Mesenteric fat pad (tissue), 1 donor: ENCODE results near the gene ADSS1. TPM values are rescaled to one million over a fixed set of nuclear protein-coding genes. Genes with fewer than 3 reads are reported as not detected.

Experiments
- DNase-seq: peaks from one replicate; pipeline ENCODE4 v3.0.0-alpha.2; 2020; ENCODE audit warnings: low spot score
- total RNA-seq: library from RNA; stranded (reverse); fragmentation: NEBNext Ultra II Directional; extraction: Animal tissue kit (Norgen Biotek cat#: 25700); gene quantifications from one replicate; pipeline ENCODE4 v1.2.1, GENCODE V29; 2021
- donor health status: DM: yes; HTN: yes; CAD: no.

Gene ADSS1
- total RNA-seq, 1 donor from 2014 or later, result 5.2 TPM

- DNase-seq, result no peak
These were observed 26.0 kb upstream of the ADSS1 start for GRCh38 chr14:104697892-104698583.

GRCh38 chr14:104698688-104699425 lies 25.2 kb upstream of the ADSS1 start:
- DNase-seq, result no peak

GRCh38 chr14:104699426-104699748 lies 24.6 kb upstream of the ADSS1 start:
- DNase-seq, result no peak

DNA sequence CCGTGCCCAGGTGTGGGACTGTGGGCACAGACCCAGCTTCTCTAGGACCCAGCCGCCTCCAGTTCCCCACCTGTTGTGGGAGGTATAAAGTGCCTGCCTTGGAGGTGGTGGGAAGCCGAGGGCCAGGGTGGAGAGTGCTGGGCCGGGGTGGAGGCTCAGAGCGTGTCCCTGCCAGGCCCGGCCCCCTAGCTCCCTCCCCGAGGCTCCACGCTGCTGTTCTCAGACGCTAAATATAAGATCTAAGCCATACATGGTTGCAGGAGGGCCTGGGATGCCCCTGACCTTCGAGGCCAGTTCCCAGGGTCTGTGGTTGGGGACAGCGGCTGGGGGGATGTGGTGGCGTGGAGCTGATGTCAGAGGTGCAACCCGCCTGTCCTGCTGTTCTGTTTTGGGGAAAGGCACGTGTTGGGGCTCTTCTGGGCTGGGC lies 23.8 kb upstream of the ADSS1 start:
- DNase-seq, result no peak

- no peak for DNase-seq
These were observed 23.2 kb upstream of the ADSS1 start for GRCh38 chr14:104700747-104701217.

DNA sequence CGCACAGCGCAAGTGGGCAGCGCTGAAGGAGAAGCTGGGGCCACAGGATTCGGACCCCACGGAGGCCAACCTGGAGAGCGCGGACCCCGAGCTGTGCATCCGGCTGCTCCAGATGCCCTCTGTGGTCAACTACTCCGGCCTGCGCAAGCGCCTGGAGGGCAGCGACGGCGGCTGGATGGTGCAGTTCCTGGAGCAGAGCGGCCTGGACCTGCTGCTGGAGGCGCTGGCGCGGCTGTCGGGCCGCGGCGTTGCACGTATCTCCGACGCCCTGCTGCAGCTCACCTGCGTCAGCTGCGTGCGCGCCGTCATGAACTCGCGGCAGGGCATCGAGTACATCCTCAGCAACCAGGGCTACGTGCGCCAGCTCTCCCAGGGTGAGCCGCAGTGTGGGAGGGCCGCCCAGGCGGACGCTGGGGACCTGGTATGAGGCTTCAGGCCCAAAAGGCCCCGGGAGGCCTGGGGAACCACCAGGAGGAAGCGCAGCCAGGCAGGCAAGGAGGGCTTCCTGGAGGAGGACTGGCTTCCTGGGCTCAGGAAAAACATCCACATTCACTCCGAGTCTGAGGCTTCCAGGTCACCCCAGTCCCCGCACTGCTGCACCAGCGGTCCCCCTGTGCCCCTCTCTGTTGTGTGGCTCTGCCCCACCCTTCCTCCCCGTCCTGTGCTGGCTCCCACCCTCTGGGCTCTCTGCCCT lies 22.5 kb upstream of the ADSS1 start:
- no peak for DNase-seq

DNA sequence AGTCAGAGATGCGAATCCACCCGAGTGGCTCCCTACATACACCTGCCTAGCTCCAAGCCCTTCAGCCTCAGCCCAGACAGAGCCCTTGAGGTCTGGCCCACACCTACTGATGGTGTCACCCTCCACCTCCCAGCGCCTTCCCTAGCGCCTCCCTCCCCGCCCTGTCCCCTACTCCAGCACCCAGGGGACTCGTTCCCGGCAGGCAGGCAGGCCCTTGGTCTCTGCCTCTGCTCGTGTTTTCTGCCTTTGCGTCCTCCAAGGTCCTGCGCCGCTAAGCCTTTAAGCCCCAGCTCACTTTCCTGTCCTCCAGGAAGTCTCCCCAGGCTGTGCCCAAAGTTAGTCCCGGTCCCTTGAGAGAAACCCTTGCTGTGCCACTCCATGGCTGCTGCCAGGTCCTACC lies 21.9 kb upstream of the ADSS1 start:
- no peak for DNase-seq

GRCh38 chr14:104702673-104703072 lies 21.4 kb upstream of the ADSS1 start:
- no peak for DNase-seq

DNA sequence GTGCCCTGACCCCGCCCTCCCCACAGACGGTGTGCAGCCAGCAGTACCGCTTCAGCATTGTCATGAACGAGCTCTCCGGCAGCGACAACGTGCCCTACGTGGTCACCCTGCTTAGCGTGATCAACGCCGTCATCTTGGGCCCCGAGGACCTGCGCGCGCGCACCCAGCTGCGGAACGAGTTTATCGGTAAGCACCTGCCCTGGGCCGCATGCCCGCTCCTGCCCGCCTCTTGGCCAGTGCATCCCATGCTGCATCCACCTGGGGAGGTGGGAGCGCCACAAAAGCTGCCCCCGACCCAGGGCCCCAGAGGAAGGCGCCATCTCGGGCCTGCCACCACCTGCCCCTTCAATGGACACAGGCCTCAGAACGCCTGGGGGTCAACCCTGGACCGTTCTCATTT lies 20.8 kb upstream of the ADSS1 start:
- no peak for DNase-seq

GRCh38 chr14:104704252-104704651 lies 19.8 kb upstream of the ADSS1 start:
- DNase-seq, result no peak

- DNase-seq, result no peak
These were observed 18.5 kb upstream of the ADSS1 start for GRCh38 chr14:104705340-104706047.

DNA sequence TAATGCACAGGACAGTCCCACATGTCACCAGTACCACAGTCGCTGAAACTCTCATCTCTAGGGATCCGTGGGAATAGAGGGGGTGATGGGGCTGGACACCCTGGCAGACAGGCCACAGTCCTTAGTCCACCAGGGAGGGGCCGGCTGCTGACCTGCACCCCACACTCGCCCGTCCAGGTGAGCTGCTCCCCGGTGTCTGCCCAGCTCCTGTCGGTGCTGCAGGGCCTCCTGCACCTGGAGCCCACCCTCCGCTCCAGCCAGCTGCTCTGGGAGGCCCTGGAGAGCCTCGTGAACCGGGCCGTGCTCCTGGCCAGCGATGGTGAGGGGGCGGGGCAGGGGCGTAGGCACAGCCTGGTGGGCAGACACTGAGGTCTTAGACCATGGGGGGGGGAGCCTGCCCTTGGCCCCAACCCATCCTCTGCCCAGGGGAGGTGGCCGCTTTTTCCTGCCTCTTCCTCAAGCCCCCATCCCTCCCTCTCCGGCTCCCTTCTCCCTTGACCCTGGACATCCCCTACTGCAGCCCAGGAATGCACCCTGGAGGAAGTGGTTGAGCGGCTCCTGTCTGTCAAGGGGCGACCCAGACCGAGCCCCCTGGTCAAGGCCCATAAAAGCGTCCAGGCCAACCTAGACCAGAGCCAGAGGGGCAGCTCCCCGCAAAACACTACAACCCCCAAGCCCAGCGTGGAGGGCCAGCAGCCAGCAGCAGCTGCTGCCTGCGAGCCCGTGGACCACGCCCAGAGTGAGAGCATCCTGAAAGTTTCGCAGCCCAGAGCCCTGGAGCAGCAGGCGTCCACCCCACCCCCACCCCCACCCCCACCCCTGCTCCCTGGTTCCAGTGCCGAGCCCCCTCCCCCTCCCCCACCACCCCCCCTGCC lies 17.1 kb upstream of the ADSS1 start:
- DNase-seq, result no peak

- DNase-seq, result no peak
These were observed 16.1 kb upstream of the ADSS1 start for GRCh38 chr14:104707608-104708595.

DNA sequence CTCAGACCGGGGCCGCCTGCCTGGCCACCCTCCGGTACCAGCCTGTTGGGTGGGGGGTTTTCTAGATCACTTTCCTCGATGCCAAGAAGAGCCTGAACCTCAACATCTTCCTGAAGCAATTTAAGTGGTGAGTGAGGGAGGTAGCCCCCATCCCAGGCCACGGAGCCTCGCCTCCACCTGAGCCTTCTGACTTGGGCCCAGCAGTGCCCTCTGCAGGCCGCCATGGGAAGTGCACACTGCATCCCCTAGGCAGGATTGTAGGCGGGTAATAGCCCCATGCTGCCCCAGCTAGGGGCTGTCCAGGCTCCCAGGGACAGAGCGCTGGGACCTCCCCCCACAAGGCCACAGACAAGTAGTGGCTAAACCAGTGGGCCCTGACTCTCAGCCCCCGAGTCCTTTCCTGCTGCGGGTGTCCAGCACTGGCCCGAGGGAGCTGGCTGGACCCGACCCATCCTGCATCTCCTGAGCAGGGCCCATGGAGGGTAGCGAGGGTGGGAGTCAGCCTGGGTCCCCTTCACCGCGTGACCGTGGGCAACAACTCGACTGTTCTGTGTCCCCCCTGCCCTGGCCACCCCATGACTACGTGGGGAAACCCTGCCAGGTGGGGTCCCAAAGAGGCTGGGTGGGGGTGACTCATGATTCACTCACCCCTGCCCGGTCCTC lies 15.3 kb upstream of the ADSS1 start:
- DNase-seq, result no peak

DNA sequence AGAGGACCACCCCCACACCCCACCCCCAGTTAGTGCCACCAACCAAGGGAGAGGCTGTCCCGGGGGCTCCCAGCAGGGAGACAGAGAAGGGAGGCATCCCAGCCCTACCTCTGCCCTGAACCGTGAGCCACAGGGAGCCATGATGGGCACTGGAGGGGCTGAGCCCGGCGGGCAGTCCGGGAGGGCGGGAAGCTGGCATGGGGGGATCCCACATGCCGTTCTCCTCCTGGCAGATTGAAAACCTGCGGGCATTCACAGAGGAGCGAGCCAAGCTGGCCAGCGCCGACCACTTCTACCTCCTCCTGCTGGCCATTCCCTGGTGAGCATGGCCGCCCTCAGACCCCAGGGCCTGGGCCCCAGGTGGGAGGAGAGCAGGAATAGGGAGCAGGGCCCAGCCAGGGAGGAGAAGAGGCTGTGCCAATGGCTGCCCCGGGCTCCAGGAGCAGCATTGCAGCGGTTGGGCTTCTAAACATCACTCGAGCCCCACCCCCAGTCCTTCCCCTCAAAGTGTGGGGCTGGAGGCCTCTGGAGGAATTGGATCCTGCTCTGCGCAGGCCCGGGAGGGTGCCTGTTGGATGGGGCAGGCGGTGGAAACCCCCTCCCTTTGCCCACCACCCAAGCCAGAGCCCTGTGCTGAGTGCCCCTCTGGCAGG lies 14.5 kb upstream of the ADSS1 start:
- DNase-seq, result no peak

- DNase-seq, result no peak
These were observed 13.8 kb upstream of the ADSS1 start for GRCh38 chr14:104710071-104710735.

- DNase-seq, result no peak
These were observed 10.9 kb upstream of the ADSS1 start for GRCh38 chr14:104712881-104713734.
